HG03439 (cell line): ENCODE results near the gene POLN.

Experiments
- ATAC-seq: cut with Tn5 transposase; IDR thresholded peaks from one replicate; pipeline ENCODE4 v1.9.1; 2021; ENCODE audit warnings: mild to moderate bottlenecking, moderate library complexity; ENCODE audit not compliant: unreplicated experiment

POLN gene

DNA sequence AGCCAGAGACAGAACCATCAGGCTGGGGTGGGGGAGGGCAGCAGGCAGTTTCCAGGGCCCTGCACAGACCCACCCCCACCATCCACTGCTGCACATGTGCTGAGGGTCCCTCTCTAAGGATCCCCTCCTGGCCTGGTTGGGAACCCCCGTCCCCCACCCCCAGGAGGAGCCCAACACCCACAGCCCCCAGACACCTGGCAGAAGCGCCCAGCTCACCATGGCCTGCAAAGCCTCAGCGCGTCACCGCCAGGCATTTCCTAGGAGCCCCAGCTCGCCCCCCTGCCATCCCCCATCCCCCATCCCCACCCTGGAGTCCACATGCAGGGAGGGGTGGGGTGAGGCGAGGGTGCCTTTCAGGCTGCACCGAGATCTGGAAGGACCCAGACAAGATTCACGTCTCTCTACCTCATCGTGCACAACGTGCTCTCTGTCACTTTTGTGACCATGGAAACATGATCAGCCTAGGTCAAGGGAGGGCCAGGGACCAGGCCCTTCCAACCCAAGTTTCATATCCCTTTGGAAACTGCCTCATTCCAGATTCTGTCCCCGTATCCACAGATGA, 10.7 kb upstream of the POLN start:
- no peak for ATAC-seq

DNA sequence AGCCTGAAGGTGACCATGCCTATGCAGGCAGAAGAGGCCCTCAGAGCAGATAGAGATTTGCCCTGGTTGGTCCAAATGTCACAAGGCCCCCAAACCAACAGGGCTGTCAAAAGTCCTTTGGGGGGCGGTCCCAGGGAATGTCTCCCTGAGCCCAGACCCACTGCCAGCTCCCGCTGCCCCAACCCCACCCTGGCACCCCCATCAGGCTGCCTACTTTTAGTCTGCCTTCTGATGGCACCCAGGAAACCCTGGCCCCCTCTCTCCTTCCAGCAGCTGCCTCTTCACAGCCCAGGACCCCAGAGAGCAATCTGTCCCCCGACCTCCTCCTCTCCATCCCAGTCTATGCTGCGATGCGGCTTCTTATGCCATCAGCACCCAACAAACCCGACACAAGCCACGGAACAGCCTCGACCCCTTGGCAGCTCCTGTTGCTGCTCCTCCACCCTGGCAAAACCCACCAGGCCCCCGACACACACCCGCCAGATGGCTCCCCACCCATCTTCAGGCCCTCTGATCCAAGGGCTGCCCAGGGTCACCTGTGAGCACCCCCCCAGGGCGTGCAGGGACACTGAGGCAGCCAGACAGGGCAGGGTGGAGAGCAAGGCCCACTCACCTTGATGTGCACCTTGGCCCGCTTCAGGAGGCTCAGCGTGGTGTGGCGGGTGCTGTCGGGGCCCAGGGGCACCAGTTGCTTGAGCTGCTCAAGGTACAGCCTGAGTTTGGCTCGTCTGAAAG, 10.0 kb upstream of the POLN start:
- ATAC-seq: no peak

DNA sequence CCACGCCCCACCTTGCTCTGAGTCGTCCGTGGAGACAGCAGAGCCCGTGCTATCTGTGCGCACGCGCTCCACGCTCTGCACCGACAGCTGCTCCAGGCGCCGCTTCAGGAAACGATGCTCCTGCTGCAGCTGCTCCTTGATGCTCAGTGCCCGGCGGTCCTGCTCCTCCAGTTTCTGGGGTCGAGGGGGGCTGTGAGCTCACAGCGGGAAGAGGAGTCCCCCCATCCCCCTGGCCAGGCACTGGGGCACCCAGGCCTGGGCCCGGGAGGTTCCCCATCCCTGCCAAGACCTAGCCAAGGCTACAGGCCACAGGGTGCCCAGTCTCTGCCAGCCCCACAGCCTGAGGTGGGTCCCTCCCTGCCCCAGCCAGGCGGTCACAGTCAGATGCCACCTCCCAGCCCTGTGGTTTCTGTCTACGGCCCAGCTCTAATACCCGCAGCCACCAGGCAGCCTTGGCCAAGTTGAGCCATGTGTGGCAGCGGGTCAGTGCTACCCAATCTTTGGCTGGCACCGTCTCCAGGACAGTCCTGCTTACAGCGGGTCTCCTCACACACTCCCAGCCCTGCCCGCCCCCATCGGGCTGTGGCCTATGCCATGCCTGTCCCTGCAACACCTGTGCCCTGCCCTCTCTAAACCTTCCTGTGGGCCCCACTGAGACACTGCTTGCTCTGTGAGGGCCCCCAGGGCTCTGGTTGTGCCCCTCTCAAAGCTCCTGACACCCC, 9.3 kb upstream of the POLN start:
- no peak for ATAC-seq

GRCh38 chr4:2250357-2251072, 8.6 kb upstream of the POLN start:
- ATAC-seq: no peak

GRCh38 chr4:2249526-2250356, 7.8 kb upstream of the POLN start:
- no peak for ATAC-seq

DNA sequence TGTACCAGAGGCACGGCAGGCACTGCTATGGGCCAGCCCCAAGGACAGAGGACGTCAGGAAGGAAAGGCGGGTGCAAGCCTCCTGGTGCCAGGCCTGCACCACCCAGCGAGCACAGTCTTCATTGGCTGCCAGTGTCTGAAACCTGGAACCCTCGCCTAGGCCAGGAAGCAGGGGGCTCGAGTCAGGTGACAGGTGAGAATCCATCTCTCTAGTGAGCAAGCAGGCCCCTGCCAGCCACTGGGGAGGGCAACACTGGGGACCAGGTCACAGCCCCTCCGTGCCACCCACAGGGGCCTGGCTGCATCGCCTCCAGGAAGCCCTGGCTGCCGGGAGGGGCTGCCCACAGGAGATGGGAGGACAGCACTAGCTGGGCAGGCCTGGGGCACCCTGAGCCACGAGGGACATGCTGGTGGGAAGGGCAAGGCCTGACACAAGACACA, 6.9 kb upstream of the POLN start:
- ATAC-seq: no peak

- no peak for ATAC-seq
Observed at GRCh38 chr4:2248044-2248780, 6.3 kb upstream of the POLN start.

GRCh38 chr4:2247128-2248043, 5.5 kb upstream of the POLN start:
- ATAC-seq: no peak

DNA sequence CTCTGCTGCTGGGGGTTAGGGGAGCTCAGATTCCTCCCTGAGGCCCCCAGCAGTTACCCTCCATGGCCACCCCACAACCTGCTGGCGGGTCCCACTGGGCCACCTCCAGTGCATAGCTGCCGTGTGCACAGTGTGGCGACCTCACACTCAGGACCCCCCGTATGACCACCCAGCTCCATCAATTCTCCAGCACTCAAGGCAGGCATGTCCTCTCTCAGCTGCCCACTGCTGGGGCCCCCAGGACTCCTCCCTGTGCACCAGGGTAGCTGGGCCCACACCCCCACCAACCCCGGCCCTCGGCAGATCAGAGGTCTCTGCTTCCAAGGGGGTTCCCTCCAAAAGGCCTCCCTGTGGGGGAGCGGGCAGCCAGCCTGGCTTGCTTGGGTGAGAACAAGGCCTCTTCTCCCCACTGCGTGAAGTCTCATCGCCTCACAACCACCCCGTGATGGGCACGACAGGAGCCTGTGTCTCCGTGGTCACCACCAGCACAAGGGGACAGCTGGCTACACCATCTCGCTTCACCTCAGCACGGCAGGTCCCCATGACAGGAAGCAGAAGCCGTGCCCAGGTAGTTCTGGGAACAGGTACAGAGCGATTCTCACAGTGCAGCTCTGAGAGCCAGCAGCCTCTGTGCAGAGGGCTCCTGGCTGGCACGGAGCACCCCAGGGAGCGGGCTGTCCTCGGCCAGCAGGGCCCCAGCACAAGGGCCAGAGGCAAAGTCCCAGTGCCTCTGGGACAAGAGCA, 4.6 kb upstream of the POLN start:
- no peak for ATAC-seq

DNA sequence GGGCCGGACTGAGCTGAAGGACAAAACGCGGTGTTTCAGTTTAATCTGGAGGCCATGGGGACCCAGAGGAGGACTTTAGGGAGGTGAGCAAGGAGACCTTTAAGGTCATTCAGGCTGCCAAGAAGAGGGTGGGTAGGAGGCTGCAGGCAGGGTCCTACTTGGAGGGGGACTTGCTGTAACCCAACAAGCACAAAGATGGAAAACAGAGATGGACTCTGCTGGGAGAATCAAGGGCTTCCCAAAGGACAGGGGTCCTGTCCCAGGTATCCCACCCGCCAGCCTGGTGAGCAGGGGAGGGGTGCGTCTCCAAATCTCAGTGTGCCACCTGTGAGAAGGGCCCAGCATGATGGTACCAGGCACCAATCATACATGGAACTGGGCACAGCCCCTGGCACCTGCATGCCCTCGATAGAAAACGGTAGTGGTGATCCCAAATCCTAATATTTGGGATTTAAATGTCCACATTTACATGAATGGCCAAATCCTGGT, 3.9 kb upstream of the POLN start:
- no peak for ATAC-seq

DNA sequence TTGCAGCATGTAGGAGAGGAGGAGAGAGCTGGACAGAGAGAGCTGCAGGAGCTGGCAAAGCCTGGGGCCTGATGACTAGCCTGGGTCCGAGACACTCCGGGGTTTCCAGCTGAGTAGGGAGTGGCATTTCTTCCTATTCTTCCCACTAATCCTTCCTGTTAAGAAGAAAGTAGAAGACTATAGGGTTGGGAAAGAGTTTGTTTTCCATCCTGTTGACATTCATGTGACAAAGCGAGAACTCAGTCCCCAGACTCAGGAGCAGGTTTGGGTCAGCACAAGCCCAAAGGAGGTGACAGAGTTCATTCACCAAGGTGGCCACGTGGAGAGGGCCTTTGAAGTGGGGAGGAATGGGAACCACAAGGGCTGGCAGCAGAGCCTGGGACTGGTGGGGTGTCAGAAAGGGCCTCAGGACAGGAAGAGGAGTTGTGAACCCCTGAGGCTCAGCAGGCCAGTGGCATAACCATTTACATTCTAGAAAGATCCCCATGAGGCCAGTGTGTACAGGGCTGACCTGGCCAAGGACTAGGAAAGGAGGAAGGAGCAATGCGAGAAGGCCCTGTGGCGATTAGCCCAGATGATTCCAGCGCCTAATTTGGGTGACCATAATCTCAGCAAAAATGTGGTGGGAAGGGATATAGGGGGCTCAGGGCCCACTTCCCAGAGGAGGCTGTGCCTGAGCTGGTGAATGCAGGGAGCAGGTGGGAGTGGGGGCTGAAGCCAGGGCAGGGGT, 3.3 kb upstream of the POLN start:
- no peak for ATAC-seq

DNA sequence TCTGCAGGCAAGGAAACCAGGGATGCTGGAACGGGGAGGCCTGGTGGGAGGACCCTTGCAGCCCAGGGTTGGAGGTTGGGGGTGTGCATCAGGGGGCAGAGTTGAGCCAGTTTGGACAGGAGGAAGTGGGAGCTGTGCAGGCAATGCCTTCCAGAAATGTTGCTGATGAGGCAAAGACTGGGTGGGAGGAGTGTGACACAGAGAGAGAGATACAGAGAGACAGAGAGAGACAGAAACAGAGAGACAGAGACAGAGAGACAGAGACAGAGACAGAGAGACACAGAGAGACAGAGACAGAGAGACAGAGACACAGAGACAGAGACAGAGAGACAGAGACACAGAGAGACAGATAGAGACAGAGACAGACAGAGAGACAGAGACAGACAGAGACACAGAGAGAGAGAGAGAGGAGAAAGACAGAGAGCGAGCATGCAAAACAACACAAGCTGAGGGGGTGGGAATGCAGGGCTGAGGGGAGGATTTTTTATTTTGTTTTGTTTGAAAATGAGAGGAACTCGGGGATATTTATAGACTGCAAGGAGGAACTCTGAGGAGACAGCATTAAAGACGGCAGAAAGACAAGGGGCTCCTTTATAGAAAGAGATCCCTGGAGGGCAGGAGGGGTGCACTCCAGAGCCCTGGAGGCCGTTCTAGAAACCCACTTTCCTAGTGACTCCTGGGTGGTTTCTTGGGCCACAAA, 1.9 kb upstream of the POLN start:
- no peak for ATAC-seq

- ATAC-seq: no peak
Observed at GRCh38 chr4:2241003-2241402, 918 bp downstream of the POLN start.

GRCh38 chr4:2236944-2237666, 4.8 kb downstream of the POLN start:
- no peak for ATAC-seq

DNA sequence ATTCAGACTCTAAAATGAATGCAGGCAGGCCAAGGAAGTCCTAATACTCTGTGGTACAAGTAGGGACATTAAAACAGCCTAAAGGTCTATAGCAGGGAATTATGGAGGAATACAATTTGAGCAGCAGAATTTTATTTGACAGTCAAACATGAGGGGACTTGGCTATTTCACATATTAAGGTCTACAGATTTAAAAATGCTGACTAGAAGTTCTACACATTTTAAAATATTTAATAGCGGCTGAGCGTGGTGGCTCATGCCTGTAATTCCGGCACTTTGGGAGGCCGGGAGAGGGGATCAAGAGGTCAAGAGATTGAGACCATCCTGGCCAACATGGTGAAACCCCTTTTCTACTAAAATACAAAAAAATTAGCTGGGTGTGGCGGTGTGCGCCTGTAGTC, 10.8 kb downstream of the POLN start:
- no peak for ATAC-seq

GRCh38 chr4:2226261-2226660, 15.7 kb downstream of the POLN start:
- no peak for ATAC-seq
